NT2/D1 (cell line): ENCODE results near the gene LIN28B.

Experiments used
- YY1 ChIP-seq: IDR thresholded peaks from 2 replicates; pipeline ENCODE4 v1.6.1; 2011; ENCODE audit not compliant: insufficient read length, insufficient read depth
- ZNF274 ChIP-seq: IDR thresholded peaks from 2 replicates; pipeline ENCODE4 v1.6.1; 2011; ENCODE audit warnings: mild to moderate bottlenecking, low read depth, low read length

GRCh38 chr6:105038259-105038658 is 81.4 kb downstream of the LIN28B start:
- TF ChIP-seq YY1 (no peak), ZNF274 (no peak)
